ENCODE results near the gene PTGDR.
A peak's percentile ranks its signal among the peaks of the same experiment; 100 is the strongest.

Gene PTGDR

DNA sequence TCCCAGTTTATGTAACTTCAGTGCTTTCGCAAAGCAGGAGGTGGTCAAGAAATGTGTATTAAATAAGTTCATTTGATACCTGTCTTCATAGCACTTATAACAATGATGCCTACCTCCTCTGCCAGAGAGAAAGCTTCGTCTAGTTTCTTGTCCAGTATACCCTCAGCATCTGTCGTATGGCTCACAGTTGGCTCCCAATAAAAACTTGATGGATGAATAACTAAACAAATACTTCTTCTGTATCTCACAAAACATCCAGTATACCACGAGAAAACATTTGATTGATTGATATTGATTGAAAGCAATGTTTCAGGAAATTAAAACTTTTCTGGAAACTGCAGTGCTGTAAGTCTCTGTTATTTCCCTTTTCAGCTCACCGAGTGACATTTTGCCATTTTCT lies 26.9 kb upstream of the PTGDR start:
- H3K9me3 ChIP-seq: no peaks in the 10 kb centered on the region
- no peaks in the 10 kb centered on the region for H3K27me3 ChIP-seq
- H3K27ac ChIP-seq: no peak overlapping the region
- no peaks in the 10 kb centered on the region for H3K36me3 ChIP-seq
- H3K9ac ChIP-seq: no peak overlapping the region
- H3K4me1 ChIP-seq: peaks cover 1% of the 10 kb centered on the region
- TF ChIP-seq Cebpa-rat (IDR thresholded peaks at IDR 0.05): no peak
- H4K20me1 ChIP-seq: no peaks in the 10 kb centered on the region
- H3K4me3 ChIP-seq: no peak overlapping the region
- H3K4me2 ChIP-seq: no peak overlapping the region

DNA sequence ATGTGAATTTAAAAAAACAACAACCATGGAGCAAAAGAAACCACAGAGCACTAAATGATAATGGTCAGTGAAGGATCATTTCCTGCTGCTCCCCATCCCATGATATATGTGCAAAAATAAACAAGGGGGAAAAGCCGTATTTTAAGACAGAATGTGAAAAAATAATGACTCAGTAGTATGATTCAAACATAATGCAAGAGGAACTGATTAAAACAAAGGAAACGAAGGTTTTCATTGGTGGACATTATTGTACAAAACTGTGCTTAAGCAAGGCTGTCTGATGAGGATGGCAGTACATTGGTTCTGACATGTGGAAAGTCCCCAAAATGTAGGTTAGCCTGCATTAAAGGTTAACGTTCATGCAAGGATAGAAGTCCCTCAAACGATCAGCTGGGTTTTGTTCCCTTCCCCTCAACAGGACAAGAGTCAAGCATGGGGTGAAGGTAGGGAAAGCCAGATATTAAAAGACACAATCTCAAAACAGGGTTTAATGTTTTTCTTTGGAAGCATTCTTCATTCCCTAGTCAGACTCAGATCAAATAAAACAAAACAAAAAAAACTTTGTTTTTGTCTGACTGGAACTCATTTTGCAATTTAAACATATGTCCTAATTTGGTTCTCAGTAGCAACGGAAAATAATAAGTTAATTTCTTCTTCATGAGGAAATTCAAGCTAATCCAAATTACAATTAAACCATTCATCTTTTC lies 26.3 kb upstream of the PTGDR start:
- Histone ChIP-seq H3K27ac (no peak overlapping the region), H3K9me3 (no peaks in the 10 kb centered on the region), H3K36me3 (no peaks in the 10 kb centered on the region), H3K4me3 (no peak overlapping the region), H4K20me1 (no peaks in the 10 kb centered on the region), H3K27me3 (no peaks in the 10 kb centered on the region), H3K4me2 (no peak overlapping the region), H3K4me1 (no peaks in the 10 kb centered on the region), H3K9ac (no peak overlapping the region)
- no peak for TF ChIP-seq Cebpa-rat (IDR thresholded peaks at IDR 0.05)

DNA sequence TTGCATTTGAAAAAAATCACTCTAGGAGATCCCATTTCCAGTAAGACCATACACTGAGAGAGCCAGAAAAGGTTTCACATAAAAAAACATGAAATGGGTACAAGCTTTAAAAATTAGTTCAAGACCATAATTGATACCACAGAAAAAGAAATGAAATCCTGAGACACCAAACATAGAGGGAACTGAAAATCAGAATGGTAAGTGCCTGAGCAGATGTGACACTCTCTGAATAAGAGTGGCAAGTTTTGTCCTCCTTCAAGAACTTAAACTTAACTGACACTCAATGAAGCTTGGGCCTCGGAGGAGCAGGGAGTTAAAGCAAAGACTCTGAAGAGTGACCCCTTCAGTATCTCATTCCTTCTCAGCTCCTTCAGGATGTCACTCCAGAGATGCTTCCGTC lies 23.2 kb upstream of the PTGDR start:
- peaks cover 11% of the 10 kb centered on the region; the same call in 1 of the 2 replicates for H3K4me1 ChIP-seq
- no peaks in the 10 kb centered on the region for H3K36me3 ChIP-seq
- H3K27ac ChIP-seq: no peak overlapping the region
- H3K4me3 ChIP-seq: no peak overlapping the region
- no peak overlapping the region for H3K9ac ChIP-seq
- H3K4me2 ChIP-seq: no peak overlapping the region
- H3K9me3 ChIP-seq: peaks cover 5% of the 10 kb centered on the region; the same call in 1 of the 2 replicates
- TF ChIP-seq Cebpa-rat (IDR thresholded peaks at IDR 0.05): no peak
- H4K20me1 ChIP-seq: no peaks in the 10 kb centered on the region
- H3K27me3 ChIP-seq: no peaks in the 10 kb centered on the region

DNA sequence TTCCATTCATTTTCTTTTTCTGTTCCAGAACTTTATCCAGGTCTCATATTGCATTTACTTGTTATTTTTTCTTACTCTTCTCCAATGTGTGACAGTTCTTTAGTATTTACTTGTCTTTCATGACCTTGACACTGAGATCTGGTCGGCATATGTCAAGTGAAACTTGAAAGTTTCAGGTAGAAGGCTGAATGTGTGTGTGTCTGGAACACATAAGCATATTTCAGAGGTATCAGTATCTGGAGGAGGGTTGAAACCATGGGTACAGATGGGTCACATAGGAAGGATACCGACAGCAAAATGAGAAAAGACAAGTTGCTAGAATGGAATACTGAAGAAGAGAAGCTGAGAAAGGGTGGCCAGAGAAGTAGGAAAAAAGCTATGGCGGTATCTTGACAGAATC lies 22.5 kb upstream of the PTGDR start:
- TF ChIP-seq Cebpa-rat (IDR thresholded peaks at IDR 0.05): no peak
- no peak overlapping the region for H3K4me2 ChIP-seq
- no peaks in the 10 kb centered on the region for H4K20me1 ChIP-seq
- H3K9me3 ChIP-seq: peaks cover 5% of the 10 kb centered on the region; the same call in 1 of the 2 replicates
- H3K9ac ChIP-seq: no peak overlapping the region
- peaks cover 11% of the 10 kb centered on the region; the same call in 1 of the 2 replicates for H3K4me1 ChIP-seq
- H3K4me3 ChIP-seq: no peak overlapping the region
- H3K27ac ChIP-seq: no peak overlapping the region
- no peaks in the 10 kb centered on the region for H3K36me3 ChIP-seq
- H3K27me3 ChIP-seq: no peaks in the 10 kb centered on the region

DNA sequence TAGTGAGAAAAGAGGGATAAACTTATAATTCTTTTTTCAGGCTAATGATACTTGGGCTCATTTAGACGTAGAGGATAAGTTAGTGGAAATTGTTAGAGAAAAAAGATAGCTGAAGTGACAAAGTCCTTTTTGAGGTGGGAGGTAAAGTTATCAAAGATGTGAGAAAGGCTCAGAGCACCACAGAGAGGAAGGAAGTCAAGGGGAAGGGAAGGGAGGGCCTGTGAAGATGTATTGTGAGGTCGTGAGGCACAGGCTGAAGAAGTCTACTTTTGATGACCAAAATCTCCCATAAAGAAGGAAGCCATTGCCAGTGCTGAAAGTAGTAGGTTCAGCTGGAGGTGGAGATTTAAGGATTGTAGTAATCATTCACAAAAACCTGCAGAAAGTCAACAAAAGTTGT lies 19.4 kb upstream of the PTGDR start:
- H3K4me3 ChIP-seq: no peak overlapping the region
- H3K9ac ChIP-seq: no peak overlapping the region
- TF ChIP-seq Cebpa-rat (IDR thresholded peaks at IDR 0.05): no peak
- no peaks in the 10 kb centered on the region for H3K27me3 ChIP-seq
- H4K20me1 ChIP-seq: no peaks in the 10 kb centered on the region
- H3K36me3 ChIP-seq: no peaks in the 10 kb centered on the region
- peaks cover 5% of the 10 kb centered on the region; the same call in 1 of the 2 replicates for H3K9me3 ChIP-seq
- peaks cover 11% of the 10 kb centered on the region; the same call in 1 of the 2 replicates for H3K4me1 ChIP-seq
- no peak overlapping the region for H3K27ac ChIP-seq
- peak overlapping the region; percentile 22; the same call in 1 of the 2 replicates for H3K4me2 ChIP-seq

DNA sequence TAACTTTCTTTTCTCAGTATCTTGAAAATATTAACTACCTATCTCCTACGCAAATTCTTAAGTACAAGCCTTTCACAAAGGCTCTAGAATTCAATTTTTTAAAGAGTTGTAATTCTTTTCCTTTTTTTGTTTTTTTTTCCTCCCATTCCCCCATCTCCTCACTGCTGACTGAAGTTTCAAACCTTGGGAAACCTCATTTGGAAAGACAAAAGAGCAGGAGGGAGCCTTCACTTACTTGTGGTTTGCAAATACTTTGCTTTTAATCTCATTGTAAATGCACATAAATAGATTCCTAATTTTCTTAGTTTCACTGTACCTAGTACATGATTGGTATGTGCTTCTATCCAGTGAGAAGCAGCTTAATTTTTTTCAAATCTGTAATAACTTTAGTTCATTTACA lies 15.8 kb upstream of the PTGDR start:
- Histone ChIP-seq H3K4me2 (no peak overlapping the region), H4K20me1 (no peaks in the 10 kb centered on the region), H3K36me3 (no peaks in the 10 kb centered on the region), H3K9me3 (peaks cover 5% of the 10 kb centered on the region; the same call in 1 of the 2 replicates), H3K9ac (no peak overlapping the region), H3K27me3 (no peaks in the 10 kb centered on the region), H3K4me3 (no peak overlapping the region), H3K4me1 (peaks cover 11% of the 10 kb centered on the region; the same call in 1 of the 2 replicates), H3K27ac (no peak overlapping the region)
- TF ChIP-seq Cebpa-rat (IDR thresholded peaks at IDR 0.05): no peak

DNA sequence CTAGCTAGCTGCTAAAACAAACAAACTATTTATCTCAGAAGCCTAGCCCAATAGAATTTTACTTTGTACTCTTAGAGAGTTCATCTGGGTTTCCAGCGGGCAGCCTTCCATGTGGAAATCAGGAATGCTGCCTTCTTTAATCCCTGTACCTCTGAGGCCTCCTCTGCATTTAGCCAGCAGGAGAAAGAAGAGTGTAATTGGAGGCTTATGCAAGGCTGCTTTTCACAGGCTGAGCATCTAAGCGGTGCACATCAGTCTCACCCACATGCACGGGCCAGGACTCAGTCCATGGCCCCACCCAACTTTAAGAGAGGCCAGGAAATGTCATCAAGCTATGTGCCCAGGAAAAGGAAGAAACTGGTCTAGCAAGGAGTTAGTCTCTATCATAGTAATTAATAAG lies 14.0 kb upstream of the PTGDR start:
- Histone ChIP-seq H3K36me3 (no peaks in the 10 kb centered on the region), H3K4me2 (no peak overlapping the region), H3K4me1 (no peaks in the 10 kb centered on the region; the same call in 1 of the 2 replicates), H3K27me3 (no peaks in the 10 kb centered on the region), H3K9me3 (no peaks in the 10 kb centered on the region), H3K9ac (no peak overlapping the region), H4K20me1 (no peaks in the 10 kb centered on the region), H3K27ac (no peak overlapping the region), H3K4me3 (no peak overlapping the region)
- no peak for TF ChIP-seq Cebpa-rat (IDR thresholded peaks at IDR 0.05)

DNA sequence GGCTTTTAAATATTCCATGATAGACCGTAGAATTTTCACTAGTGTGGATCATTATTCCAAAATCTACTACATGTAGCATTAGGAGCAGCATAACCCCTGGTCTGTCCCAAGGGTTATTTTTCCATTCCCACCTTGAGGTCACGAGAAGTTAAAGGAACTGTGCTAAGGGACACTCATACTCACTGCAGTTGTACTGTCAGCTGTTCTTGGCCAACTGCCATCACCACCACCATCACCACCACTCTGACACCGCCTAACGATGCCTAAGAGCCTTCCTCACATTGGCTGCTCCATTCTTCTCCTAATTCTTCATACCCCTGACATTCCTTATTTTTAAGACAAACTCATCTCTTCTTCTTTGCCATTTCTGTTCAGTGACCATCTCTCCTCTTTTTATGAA lies 13.4 kb upstream of the PTGDR start:
- Histone ChIP-seq H3K36me3 (no peaks in the 10 kb centered on the region), H3K9ac (no peak overlapping the region), H3K4me2 (no peak overlapping the region), H3K4me3 (no peak overlapping the region), H3K4me1 (no peaks in the 10 kb centered on the region), H4K20me1 (no peaks in the 10 kb centered on the region), H3K9me3 (no peaks in the 10 kb centered on the region), H3K27me3 (no peaks in the 10 kb centered on the region), H3K27ac (no peak overlapping the region)
- TF ChIP-seq Cebpa-rat (IDR thresholded peaks at IDR 0.05): no peak

DNA sequence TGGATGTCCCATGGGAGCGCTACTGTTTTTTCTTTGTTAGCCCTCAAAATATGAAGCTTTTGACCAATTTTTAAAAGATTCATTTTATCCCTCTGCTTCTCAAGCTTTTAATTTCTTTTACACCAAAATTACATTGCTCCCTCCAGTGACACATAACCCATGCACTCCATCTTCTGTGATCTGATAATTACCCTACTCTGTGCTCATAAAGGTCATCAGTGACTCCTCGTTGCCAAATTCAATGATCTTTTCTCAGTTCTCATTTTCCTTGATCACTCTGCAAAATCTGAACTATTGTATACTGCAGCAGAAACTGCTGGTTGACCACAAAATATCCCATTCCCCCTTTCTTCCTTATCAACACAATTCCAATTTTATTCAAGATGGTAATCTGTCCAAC lies 8.7 kb upstream of the PTGDR start:
- H3K27me3 ChIP-seq: no peaks in the 10 kb centered on the region
- TF ChIP-seq Cebpa-rat (IDR thresholded peaks at IDR 0.05): no peak
- H3K9ac ChIP-seq: no peak overlapping the region
- peaks cover 11% of the 10 kb centered on the region for H3K9me3 ChIP-seq
- H3K4me1 ChIP-seq: no peaks in the 10 kb centered on the region
- no peaks in the 10 kb centered on the region for H3K36me3 ChIP-seq
- no peak overlapping the region for H3K27ac ChIP-seq
- H3K4me3 ChIP-seq: no peak overlapping the region
- H3K4me2 ChIP-seq: no peak overlapping the region
- no peaks in the 10 kb centered on the region for H4K20me1 ChIP-seq

DNA sequence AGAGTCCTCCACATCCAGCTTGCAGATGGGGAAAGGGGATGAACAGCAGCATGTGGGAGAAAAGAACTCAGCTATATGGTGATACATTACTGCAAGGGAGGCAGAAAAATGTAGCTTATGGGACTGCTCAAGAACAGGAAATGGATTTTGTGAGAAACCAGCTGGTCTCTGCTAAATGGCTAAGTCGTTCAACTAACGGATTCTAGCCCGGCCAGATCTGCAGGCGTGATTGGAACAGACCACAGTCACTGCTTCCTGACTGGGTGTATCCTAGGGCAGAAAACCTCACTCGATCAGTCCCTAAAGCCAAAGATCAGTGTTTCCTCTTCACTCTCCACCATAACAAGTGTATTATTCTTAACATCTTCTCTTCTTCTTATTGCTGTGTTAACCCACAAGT lies 8.1 kb upstream of the PTGDR start:
- no peak overlapping the region for H3K4me3 ChIP-seq
- H3K4me1 ChIP-seq: no peaks in the 10 kb centered on the region
- no peak overlapping the region for H3K4me2 ChIP-seq
- peaks cover 18% of the 10 kb centered on the region for H3K9me3 ChIP-seq
- no peaks in the 10 kb centered on the region for H3K27me3 ChIP-seq
- H3K9ac ChIP-seq: no peak overlapping the region
- no peaks in the 10 kb centered on the region for H3K36me3 ChIP-seq
- no peaks in the 10 kb centered on the region for H4K20me1 ChIP-seq
- no peak for TF ChIP-seq Cebpa-rat (IDR thresholded peaks at IDR 0.05)
- no peak overlapping the region for H3K27ac ChIP-seq

Data from BLaER1 (cell line).